D721Med (cell line): ENCODE measurements around the gene ZNF212.
A peak's percentile ranks its signal among the peaks of the same experiment; 100 is the strongest.
"Not testable (repeated sequence)": the region's sequence is repeated elsewhere in the genome, so short reads cannot be mapped to it uniquely, and the experiment has no call there.

Experiments used
- DNase-seq: peaks from one replicate; pipeline ENCODE4 v3.0.0; 2011; ENCODE audit warnings: low spot score; ENCODE audit not compliant: insufficient read length
- FAIRE-seq: peaks from 2 replicates; lab custom pipeline; 2011; peaks lifted over from hg19 to GRCh38; lab: Jason Lieb, UNC
- TF ChIP-seq, protein P1 (sequence below): IDR thresholded peaks from 2 replicates; pipeline ENCODE4 v1.5.1; 2012; ENCODE audit warnings: mild to moderate bottlenecking, control low read depth; ENCODE audit not compliant: insufficient read depth; ENCODE audit errors: missing control alignments

ZNF212 gene

DNA sequence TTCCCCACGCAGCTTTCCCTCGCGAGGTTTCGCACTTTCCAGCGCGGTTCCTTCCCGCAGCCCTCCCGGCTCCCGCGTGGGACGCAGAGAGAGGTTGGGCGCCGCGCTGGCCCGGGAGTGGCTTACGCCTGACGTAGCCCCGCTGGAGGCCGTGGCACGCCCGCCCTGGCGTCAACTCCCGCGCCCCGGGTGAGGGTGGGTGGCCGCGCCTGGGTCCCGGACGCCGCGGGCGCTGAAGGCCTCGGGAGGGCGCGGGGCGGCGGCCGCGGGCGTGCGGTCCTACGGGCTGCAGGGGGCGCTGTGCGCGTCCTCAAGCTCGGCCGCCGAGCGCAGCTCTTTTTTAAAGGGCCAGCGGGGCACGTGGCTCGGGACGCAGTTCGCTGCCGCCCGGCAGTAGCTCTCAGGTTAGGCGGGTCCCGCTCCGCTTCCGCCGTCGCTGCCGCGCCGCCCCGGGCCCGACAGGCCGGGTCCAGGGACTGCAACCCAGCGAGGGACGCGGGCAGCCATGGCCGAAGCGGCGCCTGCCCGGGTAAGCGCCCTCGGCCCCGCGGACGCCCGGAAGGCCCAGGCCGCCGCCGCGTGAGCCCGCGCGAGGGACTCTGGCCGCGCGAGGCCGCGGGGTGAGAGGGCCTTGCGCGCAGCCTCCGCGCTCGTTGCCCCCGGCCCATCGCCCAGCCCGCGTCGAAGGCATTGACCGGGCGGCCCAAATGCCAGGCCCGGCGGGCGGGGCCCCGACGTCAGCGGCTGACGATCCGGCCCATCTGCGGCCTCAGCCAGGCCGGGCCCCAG is 22.6 kb downstream of the ZNF212 start, which contains the start of gene ZNF783:
ZNF783 (plus strand) TSS at position 368 of the 789 bp plus-strand sequence; CDS start at position 506, 138 bp downstream.
- TF ChIP-seq, protein P1, sequence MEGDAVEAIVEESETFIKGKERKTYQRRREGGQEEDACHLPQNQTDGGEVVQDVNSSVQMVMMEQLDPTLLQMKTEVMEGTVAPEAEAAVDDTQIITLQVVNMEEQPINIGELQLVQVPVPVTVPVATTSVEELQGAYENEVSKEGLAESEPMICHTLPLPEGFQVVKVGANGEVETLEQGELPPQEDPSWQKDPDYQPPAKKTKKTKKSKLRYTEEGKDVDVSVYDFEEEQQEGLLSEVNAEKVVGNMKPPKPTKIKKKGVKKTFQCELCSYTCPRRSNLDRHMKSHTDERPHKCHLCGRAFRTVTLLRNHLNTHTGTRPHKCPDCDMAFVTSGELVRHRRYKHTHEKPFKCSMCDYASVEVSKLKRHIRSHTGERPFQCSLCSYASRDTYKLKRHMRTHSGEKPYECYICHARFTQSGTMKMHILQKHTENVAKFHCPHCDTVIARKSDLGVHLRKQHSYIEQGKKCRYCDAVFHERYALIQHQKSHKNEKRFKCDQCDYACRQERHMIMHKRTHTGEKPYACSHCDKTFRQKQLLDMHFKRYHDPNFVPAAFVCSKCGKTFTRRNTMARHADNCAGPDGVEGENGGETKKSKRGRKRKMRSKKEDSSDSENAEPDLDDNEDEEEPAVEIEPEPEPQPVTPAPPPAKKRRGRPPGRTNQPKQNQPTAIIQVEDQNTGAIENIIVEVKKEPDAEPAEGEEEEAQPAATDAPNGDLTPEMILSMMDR, result peak; percentile 44
- FAIRE-seq (no peak), DNase-seq (peak; percentile 86)

GRCh38 chr7:149266451-149266850 is 27.0 kb downstream of the ZNF212 start:
- DNase-seq (no peak), FAIRE-seq (no peak)

GRCh38 chr7:149267733-149268132 is 28.3 kb downstream of the ZNF212 start:
- no peak for DNase-seq
- no peak for FAIRE-seq
- TF ChIP-seq, protein P1, result no peak

More at GRCh38 chr7:149266451-149266850, 27.0 kb downstream of the ZNF212 start:
- TF ChIP-seq, protein P1, result no peak

- DNase-seq, FAIRE-seq: not testable (repeated sequence)
Measured at GRCh38 chr7:149274424-149274823, 35.0 kb downstream of the ZNF212 start.

GRCh38 chr7:149277871-149278270 is 38.4 kb downstream of the ZNF212 start:
- TF ChIP-seq, protein P1, result no peak
- FAIRE-seq, result no peak
- DNase-seq, result no peak

- DNase-seq (no peak), FAIRE-seq (no peak)
- TF ChIP-seq, protein P1, result no peak
Measured at GRCh38 chr7:149278396-149278795, 38.9 kb downstream of the ZNF212 start.

- TF ChIP-seq, protein P1, result no peak
- FAIRE-seq, result no peak
- DNase-seq, result no peak
Measured at GRCh38 chr7:149279111-149279743, 39.8 kb downstream of the ZNF212 start.
